Measurements from ENCODE around the gene SYMPK.
A peak's percentile ranks its signal among the peaks of the same experiment; 100 is the strongest.

The SYMPK gene

DNA sequence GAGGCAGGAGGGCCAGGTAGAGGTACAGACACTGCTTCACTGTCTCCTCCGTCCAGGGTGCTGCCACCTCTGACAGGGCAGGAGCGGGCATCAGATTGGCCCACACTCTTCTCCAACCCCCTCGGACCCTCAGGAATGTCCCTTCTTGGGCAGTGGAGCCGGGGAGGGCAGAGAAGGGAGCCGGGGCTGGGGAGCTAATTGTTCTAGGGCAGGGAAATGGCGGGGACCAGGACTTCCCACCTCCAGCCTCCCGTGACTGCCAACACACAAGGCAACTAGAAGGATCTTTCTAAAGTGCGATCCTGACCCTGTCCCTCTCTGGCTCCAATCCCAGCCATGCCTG lies 37.7 kb downstream of the SYMPK start (continued):
- TF ChIP-seq, protein P1, sequence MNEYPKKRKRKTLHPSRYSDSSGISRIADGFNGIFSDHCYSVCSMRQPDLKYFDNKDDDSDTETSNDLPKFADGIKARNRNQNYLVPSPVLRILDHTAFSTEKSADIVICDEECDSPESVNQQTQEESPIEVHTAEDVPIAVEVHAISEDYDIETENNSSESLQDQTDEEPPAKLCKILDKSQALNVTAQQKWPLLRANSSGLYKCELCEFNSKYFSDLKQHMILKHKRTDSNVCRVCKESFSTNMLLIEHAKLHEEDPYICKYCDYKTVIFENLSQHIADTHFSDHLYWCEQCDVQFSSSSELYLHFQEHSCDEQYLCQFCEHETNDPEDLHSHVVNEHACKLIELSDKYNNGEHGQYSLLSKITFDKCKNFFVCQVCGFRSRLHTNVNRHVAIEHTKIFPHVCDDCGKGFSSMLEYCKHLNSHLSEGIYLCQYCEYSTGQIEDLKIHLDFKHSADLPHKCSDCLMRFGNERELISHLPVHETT (tag by site-specific recombination; IDR thresholded peaks at IDR 0.05), result no peak
- TF ChIP-seq ZBTB8A (tag by site-specific recombination; IDR thresholded peaks at IDR 0.05), result no peak
- no peak for TF ChIP-seq MEIS1 (CRISPR knock-in tag; IDR thresholded peaks at IDR 0.05; ENCODE audit: borderline replicate concordance)

- CTCF ChIA-PET, result interaction anchor here (0.6 to 4.1 kb wide), 7 partner anchors 7 to 441 kb away, joined by 3 to 35 read pairs (median 4); no protein-coding TSS in a partner anchor
- Histone ChIP-seq H3K4me3 (ENCODE audit: low read depth, low read length) (no peak overlapping the region), H3K36me3 (ENCODE audit: control insufficient read depth in 2 of 2, insufficient read depth in 1 of 2, low read length in 2 of 2) (peaks cover 3 to 94% of the 10 kb centered on the region in 2 experiments; a peak in 2 of 3 replicates), H3K27ac (ENCODE audit: extremely low read depth, low read depth, low read length) (0 out of 2 replicates have a peak overlapping the region, but pooled peaks have one; percentile 9), H3K4me1 (ENCODE audit: control insufficient read depth, insufficient read depth, low read length) (no peaks in the 10 kb centered on the region), H3K9me3 (ENCODE audit: control insufficient read depth, insufficient read depth, low read depth, low read length) (no peaks in the 10 kb centered on the region)
- TF ChIP-seq ZNF10 (tag by site-specific recombination; IDR thresholded peaks at IDR 0.05), result no peak
- POLR2A ChIA-PET, result interaction anchor here (1.1 to 2.1 kb wide), 3 partner anchors 8 to 55 kb away, joined by 3 to 7 read pairs (median 6); partner anchors contain the start of genes SIX5 and SYMPK
These were observed 38.2 kb downstream of the SYMPK start for GRCh38 chr19:45824531-45825262.

DNA sequence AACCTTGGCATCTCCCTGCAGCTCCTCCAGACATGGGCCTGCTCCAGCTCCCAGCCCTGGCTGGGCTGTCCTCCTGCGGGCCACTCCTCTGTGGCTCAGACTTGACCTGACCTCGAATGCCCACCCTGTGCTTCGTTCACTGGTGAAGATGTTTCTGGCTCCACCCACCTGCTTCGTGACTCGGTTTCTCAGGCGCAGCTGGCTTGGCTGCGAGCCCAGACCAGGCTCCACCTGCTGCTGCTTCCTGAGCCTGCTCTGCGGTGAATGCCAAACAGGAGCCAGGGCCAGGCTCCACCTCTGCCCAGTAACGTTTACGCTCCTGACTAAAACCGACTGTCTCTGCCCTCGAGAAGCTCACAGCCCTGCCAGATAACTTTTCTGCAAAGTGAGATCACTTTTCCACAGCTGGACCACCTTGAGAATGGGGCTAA lies 38.9 kb downstream of the SYMPK start:
- no peak overlapping the region for H3K4me3 ChIP-seq (ENCODE audit: low read depth, low read length)
- peaks cover 3 to 89% of the 10 kb centered on the region in 2 experiments; a peak in 2 of 3 replicates for H3K36me3 ChIP-seq (ENCODE audit: control insufficient read depth in 2 of 2, insufficient read depth in 1 of 2, low read length in 2 of 2)
- ChIA-PET POLR2A (interaction anchor here (1.6 to 2.1 kb wide), 2 partner anchors 39 to 54 kb away, joined by 6 to 7 read pairs; partner anchors contain the start of genes SIX5 and SYMPK), CTCF (interaction anchor here (0.7 to 1.3 kb wide), 4 partner anchors 39 to 226 kb away, joined by 3 to 5 read pairs (median 4); no protein-coding TSS in a partner anchor)
- TF ChIP-seq ZSCAN30 (tag by site-specific recombination; IDR thresholded peaks at IDR 0.05) (no peak), ZEB2 (tag by site-specific recombination; IDR thresholded peaks at IDR 0.05) (no peak), ZNF658 (tag by site-specific recombination; IDR thresholded peaks at IDR 0.05) (no peak), ZBTB48 (tag by site-specific recombination; IDR thresholded peaks at IDR 0.05) (no peak), ZNF629 (tag by site-specific recombination; IDR thresholded peaks at IDR 0.05) (no peak), ELK4 (IDR thresholded peaks at IDR 0.05; ENCODE audit: borderline replicate concordance, low read depth, low read length) (no peak), ZNF416 (tag by site-specific recombination; IDR thresholded peaks at IDR 0.05) (no peak), BCL11B (tag by site-specific recombination; IDR thresholded peaks at IDR 0.05; ENCODE audit: low read depth) (no peak)
- no peaks in the 10 kb centered on the region for H3K9me3 ChIP-seq (ENCODE audit: control insufficient read depth, insufficient read depth, low read depth, low read length)
- no peak overlapping the region for H3K27ac ChIP-seq (ENCODE audit: extremely low read depth, low read depth, low read length)
- H3K4me1 ChIP-seq (ENCODE audit: control insufficient read depth, insufficient read depth, low read length), result no peaks in the 10 kb centered on the region

DNA sequence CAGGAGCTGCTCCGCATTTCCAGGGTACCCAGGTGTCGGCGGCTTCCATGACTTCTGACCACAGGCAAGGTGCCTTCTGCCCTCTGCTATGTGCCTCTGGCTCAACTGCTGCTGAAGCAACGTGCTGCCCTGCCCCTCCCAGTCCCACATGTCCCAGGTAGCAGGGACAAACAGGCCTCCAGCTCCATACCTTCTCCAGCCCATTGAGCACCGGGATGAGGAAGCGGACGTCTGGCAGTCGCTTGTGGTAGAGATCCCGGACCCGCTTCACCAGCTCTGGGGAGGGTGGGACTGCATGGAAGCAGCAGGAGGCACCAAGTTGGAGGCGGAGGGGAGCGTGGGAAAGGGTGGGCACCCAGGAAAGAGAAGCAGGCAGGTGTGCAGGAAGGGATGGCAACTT lies 39.8 kb downstream of the SYMPK start:
- POLR2A ChIA-PET, result interaction anchor here (1.2 kb wide), 1 partner anchor 9 kb away, joined by 3 read pairs; no protein-coding TSS in a partner anchor
- Histone ChIP-seq H3K27ac (ENCODE audit: extremely low read depth, low read depth, low read length) (no peak overlapping the region), H3K4me3 (ENCODE audit: low read depth, low read length) (no peak overlapping the region), H3K9me3 (ENCODE audit: control insufficient read depth, insufficient read depth, low read depth, low read length) (no peaks in the 10 kb centered on the region), H3K4me1 (ENCODE audit: control insufficient read depth, insufficient read depth, low read length) (no peaks in the 10 kb centered on the region), H3K36me3 (ENCODE audit: control insufficient read depth in 2 of 2, insufficient read depth in 1 of 2, low read length in 2 of 2) (peaks cover 3 to 81% of the 10 kb centered on the region in 2 experiments; a peak in 2 of 3 replicates)
- CTCF ChIA-PET, result interaction anchor here (1.0 to 1.3 kb wide), 2 partner anchors 40 to 41 kb away, joined by 3 read pairs; no protein-coding TSS in a partner anchor
- TF ChIP-seq SP2 (tag by site-specific recombination; IDR thresholded peaks at IDR 0.05), result no peak

- Histone ChIP-seq H3K9me3 (ENCODE audit: control insufficient read depth, insufficient read depth, low read depth, low read length) (no peaks in the 10 kb centered on the region), H3K27ac (ENCODE audit: extremely low read depth, low read depth, low read length) (no peak overlapping the region), H3K4me1 (ENCODE audit: control insufficient read depth, insufficient read depth, low read length) (no peaks in the 10 kb centered on the region), H3K4me3 (ENCODE audit: low read depth, low read length) (no peak overlapping the region), H3K36me3 (ENCODE audit: control insufficient read depth in 2 of 2, insufficient read depth in 1 of 2, low read length in 2 of 2) (peaks cover 3 to 76% of the 10 kb centered on the region in 2 experiments; a peak in 2 of 3 replicates)
- TF ChIP-seq GLIS2 (tag by site-specific recombination; IDR thresholded peaks at IDR 0.05) (0 out of 2 replicates have a peak, but pooled peaks have one; percentile 22), ZNF394 (tag by site-specific recombination; IDR thresholded peaks at IDR 0.05; ENCODE audit: borderline replicate concordance) (no peak)
- CTCF ChIA-PET, result no interaction called here
- POLR2A ChIA-PET, result interaction anchor here (1.2 kb wide), 1 partner anchor 9 kb away, joined by 3 read pairs; no protein-coding TSS in a partner anchor
These were observed 40.2 kb downstream of the SYMPK start for GRCh38 chr19:45822716-45823115.

All from HEK293 (cell line).